ENCODE results near the gene KCNC3. TPM values are rescaled to one million over a fixed set of nuclear protein-coding genes. Genes with fewer than 3 reads are reported as not detected.

Gene KCNC3
- total and polyA plus RNA-seq, 10 of the 15 experiments (the other 5 are each of a cell fraction or from before 2014, with no cell fraction given), result 0.08 to 3.8 (median 0.44) TPM; not detected in 2

GRCh38 chr19:50358483-50359327, 29.5 kb upstream of the KCNC3 start (continued):
- TF ChIP-seq ZNF592 (IDR thresholded peaks at IDR 0.05), result no peak
- no peak for TF ChIP-seq ZNF384 (IDR thresholded peaks at IDR 0.05; ENCODE audit: borderline replicate concordance, low read depth, low read length)
- no peak for TF ChIP-seq TARDBP (IDR thresholded peaks at IDR 0.05; ENCODE audit: borderline replicate concordance)
- TF ChIP-seq RB1 (IDR thresholded peaks at IDR 0.05; ENCODE audit: borderline replicate concordance), result no peak
- TF ChIP-seq PKNOX1 (IDR thresholded peaks at IDR 0.05), result peak; percentile 28; the same call in 1 of the 2 replicates
- no peak for TF ChIP-seq NR2F1 (conservative IDR thresholded peaks at IDR 0.05)
- peak; percentile 31 to 35; a peak in 2 of 4 replicates for TF ChIP-seq IKZF2 (IDR thresholded peaks at IDR 0.05)
- TF ChIP-seq SREBF1 (IDR thresholded peaks at IDR 0.05; ENCODE audit: low read length), result no peak
- peak; percentile 71; the same call in 1 of the 2 replicates for TF ChIP-seq MAX (IDR thresholded peaks at IDR 0.05; ENCODE audit: low read depth, low read length)
- TF ChIP-seq FOS (IDR thresholded peaks at IDR 0.05; ENCODE audit: borderline replicate concordance, extremely low read depth, insufficient read length), result no peak
- TF ChIP-seq SMARCA5 (IDR thresholded peaks at IDR 0.05), result 0 out of 2 replicates have a peak, but pooled peaks have one; percentile 34
- TF ChIP-seq ZNF217 (IDR thresholded peaks at IDR 0.05), result peak; percentile 16; the same call in 1 of the 2 replicates
- no peak for TF ChIP-seq BCL3 (IDR thresholded peaks at IDR 0.05; ENCODE audit: borderline replicate concordance, insufficient read depth, low read depth, low read length, poor library complexity, severe bottlenecking)
- TF ChIP-seq SREBF2 (IDR thresholded peaks at IDR 0.05; ENCODE audit: low read length), result no peak
- TF ChIP-seq EGR1 (IDR thresholded peaks at IDR 0.05; ENCODE audit: borderline replicate concordance in 1 of 2, low read depth in 2 of 2, low read length in 2 of 2), result no peak
- no peak for TF ChIP-seq HDAC6 (IDR thresholded peaks at IDR 0.05; ENCODE audit: unreplicated experiment)
- no peak for TF ChIP-seq STAT1 (conservative IDR thresholded peaks at IDR 0.05)
- TF ChIP-seq CBX3 (IDR thresholded peaks at IDR 0.05; ENCODE audit: borderline replicate concordance, low read depth), result no peak
- 0 out of 4 replicates have a peak, but pooled peaks have one; percentile 11 to 16 for TF ChIP-seq BHLHE40 (IDR thresholded peaks at IDR 0.05; ENCODE audit: borderline replicate concordance in 1 of 2, low read depth in 2 of 2, low read length in 1 of 2)
- peak; percentile 89 for TF ChIP-seq JUND (IDR thresholded peaks at IDR 0.05; ENCODE audit: low read depth, low read length)
- no peak for TF ChIP-seq NFXL1 (IDR thresholded peaks at IDR 0.05; ENCODE audit: borderline replicate concordance)
- no peak; the same call in 1 of the 2 replicates for TF ChIP-seq HCFC1 (IDR thresholded peaks at IDR 0.05; ENCODE audit: low read length)
- TF ChIP-seq CHD4 (IDR thresholded peaks at IDR 0.05), result no peak
- no peak for TF ChIP-seq SIX5 (IDR thresholded peaks at IDR 0.05; ENCODE audit: low read depth, low read length, severe bottlenecking)
